Measurements from ENCODE around the gene NDUFAF8.
A peak's percentile ranks its signal among the peaks of the same experiment; 100 is the strongest.

NDUFAF8 gene

DNA sequence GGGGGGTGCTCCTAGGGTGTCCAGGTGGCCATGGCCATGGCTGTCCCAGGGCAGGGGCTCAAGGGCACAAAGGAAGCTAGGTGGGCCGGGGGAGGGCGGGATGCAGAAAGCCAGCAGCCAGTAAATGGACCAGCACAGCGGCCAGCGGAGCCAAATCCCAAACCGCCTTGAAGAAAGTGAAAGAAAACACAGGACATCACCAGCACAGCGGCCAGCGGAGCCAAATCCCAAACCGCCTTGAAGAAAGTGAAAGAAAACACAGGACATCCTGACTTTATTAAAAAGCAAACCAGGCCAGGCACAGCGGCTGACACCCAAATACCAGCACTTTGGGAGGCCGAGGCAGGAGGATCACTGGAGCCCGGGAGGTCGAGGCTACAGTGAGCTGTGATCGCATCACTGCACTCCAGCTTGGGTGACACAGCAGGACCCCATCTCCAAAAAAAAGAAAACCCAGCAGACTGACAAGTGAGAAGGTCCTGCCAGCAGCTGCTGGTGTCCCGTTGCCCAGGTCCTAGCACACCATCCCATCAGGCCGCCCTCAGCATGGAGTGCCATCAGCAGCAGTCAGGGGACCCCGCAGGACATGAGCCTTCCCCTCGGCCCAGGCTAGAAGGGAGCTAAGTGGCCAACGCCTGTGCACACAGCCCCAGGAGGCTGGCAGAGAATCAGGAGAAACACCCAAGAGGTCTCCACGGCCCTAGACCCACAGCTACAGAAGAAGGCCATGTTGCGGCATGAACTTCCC, 39.0 kb downstream of the NDUFAF8 start:
- DNase-seq = no peak

DNA sequence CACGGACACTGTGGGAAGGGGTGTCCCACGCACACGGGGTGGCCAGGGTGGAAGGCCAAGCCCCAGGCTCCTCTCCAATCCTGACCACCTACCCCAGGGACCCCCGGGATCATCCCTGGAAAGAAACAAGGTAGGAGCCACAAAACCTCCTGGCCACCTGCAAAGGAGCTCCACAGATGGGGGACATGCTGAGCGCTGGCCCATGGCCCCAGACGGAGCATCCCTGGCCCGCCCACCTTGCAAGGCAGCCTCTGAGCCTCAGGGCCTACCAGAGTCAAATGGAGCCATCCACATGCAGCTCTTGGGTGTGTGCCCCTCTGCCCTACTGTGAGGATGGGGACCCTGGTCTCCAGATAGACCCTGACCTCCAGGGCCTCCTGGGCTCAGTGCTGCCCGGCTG, 39.7 kb downstream of the NDUFAF8 start:
- DNase-seq = no peak

DNA sequence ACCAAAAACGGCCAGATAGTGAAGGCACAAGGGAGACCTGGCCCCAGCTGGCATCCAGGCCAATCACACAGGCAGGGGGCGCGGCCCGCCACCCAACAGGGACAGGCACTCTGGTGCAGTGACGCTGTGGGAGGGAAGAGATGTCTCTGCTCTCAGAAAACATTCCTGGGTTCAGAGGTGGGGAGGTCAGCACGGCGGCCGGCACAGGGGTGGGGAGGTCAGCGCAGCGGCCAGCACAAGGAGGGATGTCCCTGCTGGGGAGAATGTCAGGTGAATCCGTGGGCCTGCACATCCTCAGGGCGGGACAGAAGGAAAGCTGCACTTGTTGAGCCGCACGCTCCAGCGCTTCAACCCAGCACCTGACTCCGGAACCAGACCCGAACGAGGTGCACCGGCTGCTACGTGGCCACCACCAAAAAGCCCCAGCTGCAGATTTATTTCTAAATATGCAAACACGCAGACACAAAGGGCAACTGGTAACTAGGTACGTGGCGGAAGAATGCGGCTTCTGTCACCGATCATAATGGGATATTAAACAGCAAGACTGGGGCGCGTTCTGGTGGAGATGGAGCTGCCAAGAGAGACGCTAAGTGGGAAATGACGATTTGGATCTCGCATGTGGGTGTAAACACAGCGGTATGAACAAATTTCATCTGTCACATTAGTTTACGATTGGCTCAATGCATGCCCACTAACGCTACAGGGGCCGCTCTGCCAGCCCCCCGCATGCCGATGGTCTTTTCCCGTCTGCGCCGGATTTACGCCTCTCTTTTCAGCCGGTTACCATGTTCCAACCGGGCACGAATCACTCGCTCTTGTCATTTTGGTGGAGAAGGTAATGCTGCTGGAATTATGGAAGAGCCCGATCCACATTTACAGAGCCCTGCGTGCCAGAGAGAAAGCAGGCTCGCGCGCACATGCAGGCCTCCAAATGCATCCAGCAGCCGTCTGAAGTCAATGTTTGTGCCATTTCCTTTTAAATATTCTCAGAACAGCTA, 40.5 kb downstream of the NDUFAF8 start:
- no peak for DNase-seq

DNA sequence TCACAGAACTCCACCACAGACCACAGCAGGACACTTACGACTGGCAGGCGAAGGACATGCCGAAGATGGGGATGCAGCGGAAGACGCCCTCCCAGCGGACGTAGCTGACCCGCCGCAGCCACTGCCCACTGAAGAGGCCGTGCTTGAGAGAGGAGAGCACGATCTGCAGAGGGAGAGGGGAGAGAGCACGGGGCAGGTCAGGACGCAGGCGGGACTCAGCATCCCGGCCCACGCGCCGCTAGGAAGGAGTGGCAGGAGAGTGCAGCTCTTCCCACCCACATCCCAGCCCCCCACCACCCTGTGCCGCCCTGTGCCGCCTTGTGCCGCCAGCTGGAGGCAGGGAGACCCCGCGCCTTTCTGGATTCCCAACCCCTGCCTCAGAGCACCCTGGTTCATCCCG, 41.5 kb downstream of the NDUFAF8 start:
- DNase-seq = no peak

DNA sequence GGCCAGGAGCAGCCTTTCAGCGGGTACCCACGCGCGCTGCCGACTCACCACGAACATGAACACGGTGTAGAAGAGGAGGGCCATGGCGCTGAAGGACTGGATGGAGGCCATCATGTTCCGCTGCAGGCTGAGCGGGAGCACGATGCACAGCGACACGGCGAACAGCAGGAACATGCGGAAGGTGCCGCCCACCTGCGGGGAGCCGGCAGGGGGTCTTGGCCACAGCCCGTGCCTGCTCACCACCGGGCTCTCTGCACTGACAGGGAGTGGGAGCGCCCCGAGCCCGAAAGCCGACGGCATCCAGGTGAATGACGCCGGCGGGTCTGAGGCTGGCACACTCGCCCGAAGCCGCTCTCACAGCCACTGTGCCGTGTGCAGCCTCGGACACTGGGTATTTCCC, 43.0 kb downstream of the NDUFAF8 start:
- no peak for DNase-seq

DNA sequence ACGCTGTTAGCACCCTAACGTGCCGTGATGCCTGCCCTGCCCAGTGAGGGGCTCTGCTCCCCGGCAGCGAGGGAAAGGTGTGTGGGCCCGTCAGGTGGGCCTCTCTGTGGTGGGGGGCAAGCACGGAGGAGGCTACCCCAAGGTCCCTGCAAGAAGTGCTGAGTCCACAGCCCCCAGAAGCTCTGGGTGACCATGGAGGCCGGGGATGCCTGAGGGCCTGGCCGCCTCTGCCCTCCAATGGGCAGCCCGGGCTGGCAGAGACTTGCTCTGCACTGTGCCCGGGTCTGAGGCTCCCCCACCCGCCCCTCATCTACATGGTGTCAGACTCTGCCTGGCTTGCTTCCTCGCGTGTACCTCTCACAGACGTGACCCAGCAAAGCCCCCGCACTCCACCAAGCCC, 43.8 kb downstream of the NDUFAF8 start:
- DNase-seq = no peak

DNA sequence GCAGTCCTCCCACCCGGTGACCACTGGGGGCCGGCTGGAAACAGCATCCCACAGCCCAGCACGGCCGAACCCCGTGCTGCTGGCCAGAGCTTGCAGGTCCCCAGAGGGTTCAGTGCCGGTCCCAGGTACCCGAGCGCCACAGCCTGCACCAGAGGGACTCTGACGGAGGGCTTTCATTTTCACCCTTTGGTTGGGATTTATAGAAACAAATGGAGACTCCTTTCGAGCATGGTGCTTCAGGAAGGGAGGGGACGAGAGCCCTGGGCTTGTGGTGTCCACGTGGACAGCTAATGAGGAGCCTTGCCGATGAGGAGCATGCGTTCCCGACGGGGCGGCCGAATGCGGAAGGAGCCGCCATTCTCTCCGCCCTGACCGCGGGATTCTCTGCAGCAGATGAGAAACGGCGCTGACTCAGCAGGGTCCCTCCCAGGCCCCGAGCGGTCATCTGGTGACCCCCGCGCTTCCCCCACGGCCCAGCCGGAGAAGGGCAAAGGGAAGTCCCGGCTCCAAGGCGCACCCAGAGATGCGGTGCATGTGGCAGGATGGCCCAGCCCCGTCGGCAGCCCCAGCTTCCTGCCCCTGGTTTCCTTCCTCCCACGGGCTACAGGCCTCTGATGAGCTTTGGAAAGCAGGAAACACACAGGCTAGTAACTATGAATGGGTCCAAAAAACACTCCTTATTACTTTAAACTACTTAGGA, 46.2 kb downstream of the NDUFAF8 start:
- DNase-seq = peak; percentile 82

DNA sequence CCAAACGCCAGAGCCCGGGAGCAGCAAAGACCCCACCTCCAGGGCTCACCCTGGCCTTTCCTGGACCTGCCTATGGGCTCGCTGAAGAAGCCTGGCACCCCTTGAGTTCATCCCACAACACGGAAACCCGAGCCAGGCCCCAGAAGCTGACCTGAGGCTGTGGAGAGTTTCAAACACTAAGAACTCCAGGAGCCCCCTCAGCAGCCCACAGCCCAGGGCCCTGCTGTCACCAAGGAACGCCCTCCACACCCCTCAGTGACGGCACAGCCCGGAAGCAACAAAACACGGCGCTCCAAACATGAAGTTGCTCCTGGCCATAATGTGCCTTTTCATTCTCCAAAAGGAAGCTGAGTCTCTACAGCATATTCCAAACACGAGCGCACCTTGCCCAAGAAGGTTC, 46.8 kb downstream of the NDUFAF8 start:
- no peak for DNase-seq

DNA sequence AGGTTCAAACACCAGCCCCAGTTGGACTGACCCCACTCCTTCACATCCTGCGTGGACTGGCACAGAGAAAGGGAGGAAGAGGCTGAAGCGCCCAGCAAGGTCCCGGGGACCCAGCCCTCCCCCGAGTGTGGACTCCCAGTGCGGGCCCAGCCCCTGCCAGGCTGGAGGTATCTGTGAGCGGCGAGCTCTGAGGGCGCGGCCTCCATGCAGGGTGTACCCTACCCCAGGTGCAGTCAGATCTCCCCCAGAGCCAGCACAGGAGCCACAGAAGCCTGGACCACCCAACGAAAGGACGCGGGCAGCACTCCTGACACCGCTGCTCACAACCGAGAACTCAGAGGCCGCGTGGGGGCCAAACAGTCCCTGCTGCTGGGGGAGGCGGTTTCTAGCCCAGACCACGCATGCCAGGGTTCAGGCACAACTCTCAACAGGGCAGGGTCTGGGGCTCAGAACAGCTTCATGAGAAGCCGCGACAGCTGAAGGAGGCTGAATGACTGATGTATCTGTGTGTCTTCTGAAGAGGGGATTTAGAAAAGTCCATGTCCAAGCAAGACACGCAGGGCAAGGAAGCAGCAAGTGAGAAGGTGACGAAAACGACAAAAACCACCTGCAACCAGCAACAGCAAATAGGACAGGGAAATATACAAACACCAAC, 47.5 kb downstream of the NDUFAF8 start:
- DNase-seq = no peak

DNA sequence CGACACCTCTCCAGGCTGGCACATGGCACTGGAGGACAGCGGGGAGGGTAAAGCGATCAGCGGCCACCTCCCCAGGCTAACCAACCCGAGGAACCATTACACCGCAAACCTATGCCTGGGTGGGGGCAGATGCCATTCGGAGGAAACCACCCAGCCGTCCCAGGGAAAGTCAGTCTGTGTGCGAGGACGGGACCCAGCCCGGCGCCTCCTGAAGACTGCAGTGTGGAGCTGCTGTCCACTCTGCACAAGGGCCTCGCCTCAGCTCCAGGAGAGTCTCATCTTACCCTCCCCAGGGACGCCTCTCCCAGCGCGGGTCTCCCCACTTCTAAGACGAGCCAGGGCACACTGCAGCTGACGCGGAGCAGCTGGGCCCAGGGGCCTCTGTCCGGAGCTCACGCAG, 48.0 kb downstream of the NDUFAF8 start:
- DNase-seq = no peak

DNA sequence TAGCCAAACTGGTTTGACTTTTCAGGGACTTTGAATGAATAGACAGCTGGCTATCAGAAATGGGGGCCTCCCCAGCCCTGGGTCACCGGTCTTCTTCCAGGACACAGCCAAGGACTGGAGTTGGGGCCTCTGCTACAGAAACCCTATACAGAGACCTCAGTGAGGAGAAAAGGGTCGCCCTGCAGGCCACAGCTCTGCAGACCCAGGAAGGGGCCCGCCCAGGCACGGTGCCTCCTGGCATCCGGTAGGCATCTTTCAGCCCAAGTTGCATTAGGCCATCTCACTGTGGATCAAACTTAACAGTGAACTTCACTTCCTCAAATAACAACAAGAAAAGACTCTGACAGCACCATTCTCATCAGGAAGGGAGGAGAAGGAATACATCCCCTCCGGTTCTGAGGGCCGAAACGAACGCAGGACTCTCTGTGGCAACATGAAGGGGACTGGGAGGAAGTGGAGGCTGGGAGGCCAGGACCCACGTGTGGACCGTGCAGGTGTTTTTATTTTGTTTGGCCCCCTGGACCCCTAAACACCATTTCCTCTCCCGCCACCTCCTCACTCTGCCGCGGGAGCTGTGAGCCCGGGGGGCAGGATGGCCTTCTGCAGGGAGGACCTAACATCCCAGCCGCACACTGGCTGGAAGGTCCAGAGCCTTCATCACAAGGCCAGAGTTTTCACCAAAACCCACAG, 48.8 kb downstream of the NDUFAF8 start:
- no peak for DNase-seq

DNA sequence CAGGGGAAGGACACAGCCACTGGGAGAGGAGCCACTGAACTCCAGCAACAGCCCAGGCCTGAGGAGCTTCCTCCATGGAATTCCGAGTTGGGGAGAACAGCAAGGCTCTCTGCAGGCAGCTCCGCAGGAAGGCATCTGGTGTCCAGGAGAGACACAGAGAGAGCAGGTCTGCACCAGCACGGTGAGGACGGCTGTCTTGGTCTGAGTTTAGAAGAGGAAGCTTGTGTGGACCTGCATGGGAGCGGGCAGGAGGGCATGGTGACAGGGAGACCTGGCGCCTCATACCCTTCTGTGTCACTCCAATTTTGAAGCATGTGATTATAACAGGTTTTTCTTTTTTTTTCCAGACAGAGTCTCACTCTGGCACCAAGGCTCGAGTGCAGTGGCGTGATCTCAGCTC, 49.6 kb downstream of the NDUFAF8 start:
- no peak for DNase-seq

DNA sequence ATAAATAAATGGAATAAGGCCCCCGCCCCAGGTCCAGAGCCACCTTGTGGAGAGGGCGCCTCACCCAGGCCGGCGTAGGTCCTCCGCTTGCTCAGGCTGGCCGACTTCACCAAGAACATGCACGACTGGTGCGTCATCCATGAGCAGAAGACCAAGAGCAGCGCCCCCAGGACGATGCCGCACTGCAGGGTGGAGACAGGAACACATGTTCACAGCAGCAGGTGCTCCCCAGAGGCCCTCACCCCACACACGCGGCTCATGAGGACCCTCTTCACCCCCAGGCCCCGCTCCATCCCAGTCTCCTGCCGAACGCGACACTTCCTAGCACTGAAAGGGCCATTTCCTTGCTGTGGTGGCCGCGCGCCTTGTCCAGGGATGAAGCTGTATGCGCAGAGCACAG, 50.5 kb downstream of the NDUFAF8 start:
- DNase-seq = no peak

DNA sequence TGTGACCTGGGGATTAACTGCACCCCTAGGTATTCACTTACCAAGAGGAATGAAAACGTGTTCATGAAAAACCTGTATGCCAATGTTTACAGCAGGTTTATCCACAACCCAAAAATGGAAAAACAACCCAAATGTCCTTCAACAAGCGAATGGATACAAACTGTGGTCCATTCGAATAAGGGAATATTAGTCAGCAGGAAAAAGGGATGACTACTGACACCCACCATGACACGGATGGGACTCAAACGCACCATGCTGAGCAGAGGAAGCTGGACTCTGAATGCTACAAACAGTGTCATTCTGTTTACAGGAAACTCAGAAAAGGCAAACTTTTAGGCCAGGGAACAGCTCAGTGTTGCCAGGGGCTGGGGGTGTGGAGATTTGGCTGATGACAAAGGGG, 51.1 kb downstream of the NDUFAF8 start:
- DNase-seq = no peak
